Right atrium auricular region (tissue), 2 donors: ENCODE data around the gene SND1. TPM values are rescaled to one million over a fixed set of nuclear protein-coding genes. Genes with fewer than 3 reads are reported as not detected.

ENCODE experiments used
- DNase-seq: peaks from one replicate; pipeline ENCODE4 v3.0.0-alpha.2; 2019; ENCODE audit warnings: low spot score
- H3K27ac ChIP-seq, 2 donors: fragments of 200-600 bp; sonication (generic); 1 replicate in 1 of 2; 2 replicates in 1 of 2; pipeline ENCODE4 v1.5.1; 2016 to 2019
- H3K27me3 ChIP-seq, 2 donors: fragments of 200-600 bp; sonication (generic); one replicate each; pipeline versions ENCODE4 v1.5.1 to v1.6.0; 2017 to 2019
- H3K36me3 ChIP-seq: fragments of 200-600 bp; sonication (generic); one replicate; pipeline ENCODE4 v1.5.1; 2016
- H3K4me1 ChIP-seq, 2 donors: fragments of 200-600 bp; sonication (generic); one replicate each; pipeline versions ENCODE4 v1.5.1 to v1.6.0; 2017 to 2019
- H3K4me3 ChIP-seq, 2 donors: fragments of 200-600 bp; sonication (generic); 1 replicate in 1 of 2; 2 replicates in 1 of 2; pipeline ENCODE4 v1.5.1; 2017 to 2019; ENCODE audit warnings: mild to moderate bottlenecking in 1 of 2, moderate library complexity in 1 of 2
- H3K9me3 ChIP-seq, 2 donors: fragments of 200-600 bp; sonication (generic); one replicate each; pipeline ENCODE4 v1.5.1; 2019
- total RNA-seq, 2 donors: library from RNA; depleted of rRNA; stranded (reverse); fragments of >200 nt; gene quantifications; one replicate each; pipeline ENCODE4 v1.1.0, GENCODE V29; 2016
- TF ChIP-seq, protein P1 (sequence below), 2 donors: fragments of 200-600 bp; sonication (generic); IDR thresholded peaks; one replicate each; pipeline ENCODE4 v1.5.1; 2019; ENCODE audit warnings: antibody characterized with exemption in 2 of 2

The SND1 gene
- total RNA-seq, 2 donors from 2014 or later: 69.4 to 77.6 TPM

GRCh38 chr7:128036226-128036940 lies 384.4 kb downstream of the SND1 start:
- H3K4me3 ChIP-seq: no peak overlapping the region
- DNase-seq: no peak
- TF ChIP-seq, protein P1, sequence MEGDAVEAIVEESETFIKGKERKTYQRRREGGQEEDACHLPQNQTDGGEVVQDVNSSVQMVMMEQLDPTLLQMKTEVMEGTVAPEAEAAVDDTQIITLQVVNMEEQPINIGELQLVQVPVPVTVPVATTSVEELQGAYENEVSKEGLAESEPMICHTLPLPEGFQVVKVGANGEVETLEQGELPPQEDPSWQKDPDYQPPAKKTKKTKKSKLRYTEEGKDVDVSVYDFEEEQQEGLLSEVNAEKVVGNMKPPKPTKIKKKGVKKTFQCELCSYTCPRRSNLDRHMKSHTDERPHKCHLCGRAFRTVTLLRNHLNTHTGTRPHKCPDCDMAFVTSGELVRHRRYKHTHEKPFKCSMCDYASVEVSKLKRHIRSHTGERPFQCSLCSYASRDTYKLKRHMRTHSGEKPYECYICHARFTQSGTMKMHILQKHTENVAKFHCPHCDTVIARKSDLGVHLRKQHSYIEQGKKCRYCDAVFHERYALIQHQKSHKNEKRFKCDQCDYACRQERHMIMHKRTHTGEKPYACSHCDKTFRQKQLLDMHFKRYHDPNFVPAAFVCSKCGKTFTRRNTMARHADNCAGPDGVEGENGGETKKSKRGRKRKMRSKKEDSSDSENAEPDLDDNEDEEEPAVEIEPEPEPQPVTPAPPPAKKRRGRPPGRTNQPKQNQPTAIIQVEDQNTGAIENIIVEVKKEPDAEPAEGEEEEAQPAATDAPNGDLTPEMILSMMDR (IDR thresholded peaks at IDR 0.05): no peak
- H3K4me1 ChIP-seq: peaks cover 0 to 7% of the 10 kb centered on the region in 2 donors
- no peak overlapping the region for H3K27ac ChIP-seq
- no peaks in the 10 kb centered on the region for H3K27me3 ChIP-seq
- H3K9me3 ChIP-seq: no peaks in the 10 kb centered on the region
- no peaks in the 10 kb centered on the region for H3K36me3 ChIP-seq

- DNase-seq: no peak
- Histone ChIP-seq H3K4me1 (peaks cover 0 to 7% of the 10 kb centered on the region in 2 donors), H3K27ac (no peak overlapping the region), H3K4me3 (no peak overlapping the region), H3K36me3 (no peaks in the 10 kb centered on the region), H3K27me3 (no peaks in the 10 kb centered on the region), H3K9me3 (no peaks in the 10 kb centered on the region)
- TF ChIP-seq, protein P1 (IDR thresholded peaks at IDR 0.05): no peak
Observed at GRCh38 chr7:128037081-128037480, 385.1 kb downstream of the SND1 start.

GRCh38 chr7:128037880-128038619 lies 386.1 kb downstream of the SND1 start:
- no peaks in the 10 kb centered on the region for H3K36me3 ChIP-seq
- no peak overlapping the region for H3K27ac ChIP-seq
- H3K9me3 ChIP-seq: no peaks in the 10 kb centered on the region
- no peak overlapping the region for H3K4me3 ChIP-seq
- TF ChIP-seq, protein P1 (IDR thresholded peaks at IDR 0.05): no peak
- H3K4me1 ChIP-seq: peaks cover 0 to under 1% of the 10 kb centered on the region in 2 donors
- H3K27me3 ChIP-seq: no peaks in the 10 kb centered on the region
- no peak for DNase-seq

DNA sequence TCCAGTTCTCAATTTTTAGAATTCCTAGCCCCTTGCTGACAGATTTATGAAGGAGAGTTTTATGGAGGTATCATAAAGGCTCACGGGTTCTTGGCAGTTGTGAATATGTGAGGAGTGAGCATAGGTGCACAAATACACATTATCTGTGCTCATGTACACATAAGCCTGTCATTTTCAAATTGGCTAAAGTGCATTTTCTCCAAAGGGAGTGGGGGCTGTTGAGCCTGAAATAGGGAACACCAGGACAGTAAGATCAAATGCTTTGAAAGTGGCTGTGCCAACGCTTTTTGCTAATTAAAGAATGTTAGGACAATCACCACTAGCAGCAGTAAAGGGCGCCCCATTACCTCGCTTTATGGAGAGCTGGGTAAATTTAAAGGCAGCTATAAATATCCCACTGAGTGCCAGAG lies 387.6 kb downstream of the SND1 start:
- Histone ChIP-seq H3K9me3 (no peaks in the 10 kb centered on the region), H3K4me1 (no peaks in the 10 kb centered on the region), H3K4me3 (no peak overlapping the region), H3K27me3 (no peaks in the 10 kb centered on the region), H3K27ac (no peak overlapping the region), H3K36me3 (no peaks in the 10 kb centered on the region)
- TF ChIP-seq, protein P1 (IDR thresholded peaks at IDR 0.05): no peak
- no peak for DNase-seq

DNA sequence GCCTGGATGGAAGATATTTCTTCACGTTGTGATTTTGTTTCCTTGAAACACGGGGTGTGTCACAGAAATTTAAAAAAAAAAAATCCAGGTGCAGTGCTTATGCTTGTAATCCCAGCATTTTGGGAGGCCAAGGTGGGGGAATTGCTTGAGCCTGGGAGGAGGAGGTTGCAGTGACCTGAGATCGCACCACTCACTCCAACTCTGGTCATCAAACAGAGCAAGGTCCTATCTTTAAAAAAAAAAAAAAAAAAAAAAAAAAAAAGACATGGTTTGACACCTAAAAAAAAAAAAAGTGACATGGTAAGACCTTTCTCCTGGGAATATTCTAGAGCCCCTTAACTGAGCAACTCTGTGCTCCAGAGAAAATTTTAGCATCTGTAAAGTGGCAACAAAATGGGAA lies 388.2 kb downstream of the SND1 start:
- Histone ChIP-seq H3K27me3 (no peaks in the 10 kb centered on the region), H3K27ac (no peak overlapping the region), H3K9me3 (no peaks in the 10 kb centered on the region), H3K4me3 (no peak overlapping the region), H3K4me1 (no peaks in the 10 kb centered on the region), H3K36me3 (no peaks in the 10 kb centered on the region)
- DNase-seq: no peak
- TF ChIP-seq, protein P1 (IDR thresholded peaks at IDR 0.05): no peak
